NT2/D1 (cell line): ENCODE measurements around the gene SLC15A2.

Experiments used
- SUZ12 ChIP-seq: IDR thresholded peaks from 2 replicates; pipeline ENCODE4 v1.6.1; 2011; ENCODE audit not compliant: insufficient read length, insufficient read depth; ENCODE audit errors: extremely low read depth
- YY1 ChIP-seq: IDR thresholded peaks from 2 replicates; pipeline ENCODE4 v1.6.1; 2011; ENCODE audit not compliant: insufficient read length, insufficient read depth
- ZNF274 ChIP-seq: IDR thresholded peaks from 2 replicates; pipeline ENCODE4 v1.6.1; 2011; ENCODE audit warnings: mild to moderate bottlenecking, low read depth, low read length

- TF ChIP-seq ZNF274 (no peak), YY1 (no peak), SUZ12 (no peak)
Observed at GRCh38 chr3:121951291-121951919, 57.2 kb downstream of the SLC15A2 start.
